Suprapubic skin (tissue), 4 donors: ENCODE data around the gene DEUP1. TPM values are rescaled to one million over a fixed set of nuclear protein-coding genes. Genes with fewer than 3 reads are reported as not detected.
"Not testable (repeated sequence)": the region's sequence is repeated elsewhere in the genome, so short reads cannot be mapped to it uniquely, and the experiment has no call there.

Experiments
- DNase-seq, 2 donors: peaks; one replicate each; pipeline ENCODE4 v3.0.0-alpha.2; 2019; ENCODE audit warnings: low spot score in 2 of 2
- H3K27ac ChIP-seq: fragments of 200-600 bp; sonication (generic); one replicate; pipeline ENCODE4 v1.5.1; 2019
- H3K27me3 ChIP-seq: fragments of 200-600 bp; sonication (generic); one replicate; pipeline ENCODE4 v1.5.1; 2019
- H3K36me3 ChIP-seq: fragments of 200-600 bp; sonication (generic); one replicate; pipeline ENCODE4 v1.5.1; 2019
- H3K4me1 ChIP-seq: fragments of 200-600 bp; sonication (generic); one replicate; pipeline ENCODE4 v1.5.1; 2019
- H3K4me3 ChIP-seq: fragments of 200-600 bp; sonication (generic); one replicate; pipeline ENCODE4 v1.5.1; 2019; ENCODE audit warnings: mild to moderate bottlenecking
- H3K9me3 ChIP-seq: fragments of 200-600 bp; sonication (generic); one replicate; pipeline ENCODE4 v1.5.1; 2019
- CTCF ChIP-seq, 2 donors: fragments of 200-600 bp in 1 of 2; fragments of 450-650 bp in 1 of 2; sonication (generic) in 1 of 2; IDR thresholded peaks; one replicate each; pipeline ENCODE4 v1.5.1; 2016 to 2019; ENCODE audit warnings: antibody characterized with exemption in 2 of 2, mild to moderate bottlenecking in 1 of 2, moderate library complexity in 1 of 2
- EP300 ChIP-seq: sonication (generic); formaldehyde crosslinking; IDR thresholded peaks from one replicate; pipeline ENCODE4 v1.6.1; 2017; ENCODE audit warnings: antibody characterized with exemption
- POLR2A ChIP-seq, 2 donors: fragments of 450-650 bp; IDR thresholded peaks; one replicate each; pipeline ENCODE4 v1.6.1; 2017; ENCODE audit warnings: antibody characterized with exemption in 2 of 2, mild to moderate bottlenecking in 2 of 2, moderate library complexity in 2 of 2
- POLR2AphosphoS5 ChIP-seq, 3 donors: sonication (generic); formaldehyde crosslinking; IDR thresholded peaks; one replicate each; pipeline ENCODE4 v1.6.1; 2017; ENCODE audit warnings: antibody characterized with exemption in 3 of 3
- WGBS: methylation state at CpG from one replicate; pipeline ENCODE4 v1.1.5; 2018; 5-methylcytosine and 5-hydroxymethylcytosine counted together
- total RNA-seq, 4 donors: library from RNA; depleted of rRNA; stranded (reverse); fragments of >200 nt; gene quantifications; one replicate each; pipeline ENCODE4 v1.1.0, GENCODE V29; 2016

The DEUP1 gene
- total RNA-seq, 4 donors from 2014 or later = not detected

GRCh38 chr11:93458286-93458685, 127.7 kb downstream of the DEUP1 start:
- Histone ChIP-seq H3K4me3 (no peak overlapping the region), H3K36me3 (no peaks in the 10 kb centered on the region), H3K9me3 (no peaks in the 10 kb centered on the region), H3K27ac (no peak overlapping the region), H3K4me1 (no peaks in the 10 kb centered on the region), H3K27me3 (no peaks in the 10 kb centered on the region)
- no peak for DNase-seq
- WGBS = 96% methylated on average over 8 of the region's 9 CpGs
- TF ChIP-seq POLR2A (IDR thresholded peaks at IDR 0.05) = no peak
- TF ChIP-seq CTCF (IDR thresholded peaks at IDR 0.05) = no peak
- TF ChIP-seq POLR2AphosphoS5 (IDR thresholded peaks at IDR 0.05) = no peak
- TF ChIP-seq EP300 = no peak

- DNase-seq, H3K27ac ChIP-seq, H3K27me3 ChIP-seq, H3K9me3 ChIP-seq, H3K4me1 ChIP-seq, H3K4me3 ChIP-seq, H3K36me3 ChIP-seq: not testable (repeated sequence)
- WGBS = 94% methylated on average over 4 of the region's 4 CpGs
Measured at GRCh38 chr11:93463666-93464065, 133.1 kb downstream of the DEUP1 start.

- no peak for DNase-seq
- Histone ChIP-seq H3K27ac (no peak overlapping the region), H3K4me1 (no peaks in the 10 kb centered on the region), H3K9me3 (no peaks in the 10 kb centered on the region), H3K27me3 (no peaks in the 10 kb centered on the region), H3K4me3 (no peak overlapping the region), H3K36me3 (no peaks in the 10 kb centered on the region)
- 64% methylated on average over 3 of the region's 3 CpGs for WGBS
- TF ChIP-seq POLR2AphosphoS5 (IDR thresholded peaks at IDR 0.05) (no peak), EP300 (no peak), POLR2A (IDR thresholded peaks at IDR 0.05) (no peak), CTCF (IDR thresholded peaks at IDR 0.05) (no peak)
Measured at GRCh38 chr11:93464927-93465540, 134.5 kb downstream of the DEUP1 start.

DNA sequence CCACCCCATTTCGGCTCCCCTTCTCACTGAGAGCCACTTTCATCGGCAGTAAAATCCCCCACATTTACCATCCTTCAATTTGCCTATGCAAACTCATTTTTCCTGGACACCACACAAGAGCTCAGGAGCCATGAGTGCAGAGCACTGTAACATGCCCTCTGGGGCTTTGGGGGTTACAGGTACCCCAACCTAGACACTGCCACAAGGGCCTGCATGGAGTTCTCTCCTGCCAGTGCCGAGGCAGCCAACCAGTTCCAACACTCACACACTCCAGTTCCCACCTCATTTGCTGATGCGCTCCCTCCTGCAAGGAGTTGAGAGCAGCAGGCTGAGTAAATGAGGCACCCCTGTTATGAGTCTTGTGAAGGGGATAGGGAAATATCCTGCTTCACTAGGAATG, 136.5 kb downstream of the DEUP1 start:
- Histone ChIP-seq H3K9me3 (no peaks in the 10 kb centered on the region), H3K27ac (no peak overlapping the region), H3K27me3 (no peaks in the 10 kb centered on the region), H3K4me3 (no peak overlapping the region), H3K4me1 (no peaks in the 10 kb centered on the region), H3K36me3 (no peaks in the 10 kb centered on the region)
- TF ChIP-seq CTCF (IDR thresholded peaks at IDR 0.05) (no peak), POLR2AphosphoS5 (IDR thresholded peaks at IDR 0.05) (no peak), POLR2A (IDR thresholded peaks at IDR 0.05) (no peak), EP300 (no peak)
- 94% methylated on average over 3 of the region's 4 CpGs for WGBS
- no peak for DNase-seq

GRCh38 chr11:93468290-93468689, 137.7 kb downstream of the DEUP1 start:
- DNase-seq = no peak
- no peaks in the 10 kb centered on the region for H3K4me1 ChIP-seq
- H3K27ac ChIP-seq = no peak overlapping the region
- 78% methylated on average over 5 of the region's 5 CpGs for WGBS
- H3K9me3 ChIP-seq = no peaks in the 10 kb centered on the region
- no peak for TF ChIP-seq POLR2A (IDR thresholded peaks at IDR 0.05)
- no peak for TF ChIP-seq EP300
- no peak for TF ChIP-seq POLR2AphosphoS5 (IDR thresholded peaks at IDR 0.05)
- TF ChIP-seq CTCF (IDR thresholded peaks at IDR 0.05) = no peak
- H3K27me3 ChIP-seq = no peaks in the 10 kb centered on the region
- H3K36me3 ChIP-seq = no peaks in the 10 kb centered on the region
- no peak overlapping the region for H3K4me3 ChIP-seq

DNA sequence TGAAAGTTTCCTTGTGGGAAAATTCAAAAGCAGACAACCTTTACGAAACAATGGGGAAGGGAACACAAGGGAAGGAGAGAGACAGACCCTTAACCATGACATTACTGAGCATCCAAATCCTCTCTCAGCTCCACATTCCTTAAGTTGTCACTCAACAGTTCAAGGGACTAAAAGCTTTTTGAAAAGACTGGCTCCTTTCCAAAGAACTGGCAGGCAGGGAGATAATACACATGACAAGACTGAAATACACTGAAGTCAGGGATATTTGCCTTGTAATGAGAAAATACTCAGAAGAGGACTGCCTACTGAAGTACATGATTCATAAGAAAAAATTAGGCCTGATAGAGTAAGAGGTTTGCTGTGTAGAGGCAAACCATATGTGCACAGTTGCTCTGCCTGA, 143.6 kb downstream of the DEUP1 start:
- Histone ChIP-seq H3K36me3 (peaks cover 6% of the 10 kb centered on the region), H3K27ac (no peak overlapping the region), H3K4me3 (no peak overlapping the region), H3K27me3 (no peaks in the 10 kb centered on the region), H3K9me3 (no peaks in the 10 kb centered on the region), H3K4me1 (no peaks in the 10 kb centered on the region)
- TF ChIP-seq CTCF (IDR thresholded peaks at IDR 0.05) = no peak
- DNase-seq = no peak
- 95% methylated on average over 1 of the region's 1 CpG for WGBS
